ENCODE measurements around the gene OGA.

The OGA gene

GRCh38 chr10:101827919-101828600 lies 9.8 kb upstream of the OGA start:
- no peak for DNase-seq
- Histone ChIP-seq H3K9me3 (ENCODE audit: control insufficient read depth, low read length) (no peaks in the 10 kb centered on the region), H3K4me3 (ENCODE audit: insufficient read depth, low read depth, low read length, poor library complexity, severe bottlenecking) (no peak overlapping the region), H3K27ac (ENCODE audit: insufficient read depth, low read length, poor library complexity, severe bottlenecking) (no peak overlapping the region), H3K4me1 (ENCODE audit: control insufficient read depth, insufficient read depth, low read length, poor library complexity, severe bottlenecking) (peaks cover 28% of the 10 kb centered on the region), H3K36me3 (ENCODE audit: control insufficient read depth, insufficient read depth, low read length) (no peaks in the 10 kb centered on the region), H3K27me3 (replicated peaks; ENCODE audit: control insufficient read depth, insufficient read depth, low read length, poor library complexity, severe bottlenecking) (no peaks in the 10 kb centered on the region)

DNA sequence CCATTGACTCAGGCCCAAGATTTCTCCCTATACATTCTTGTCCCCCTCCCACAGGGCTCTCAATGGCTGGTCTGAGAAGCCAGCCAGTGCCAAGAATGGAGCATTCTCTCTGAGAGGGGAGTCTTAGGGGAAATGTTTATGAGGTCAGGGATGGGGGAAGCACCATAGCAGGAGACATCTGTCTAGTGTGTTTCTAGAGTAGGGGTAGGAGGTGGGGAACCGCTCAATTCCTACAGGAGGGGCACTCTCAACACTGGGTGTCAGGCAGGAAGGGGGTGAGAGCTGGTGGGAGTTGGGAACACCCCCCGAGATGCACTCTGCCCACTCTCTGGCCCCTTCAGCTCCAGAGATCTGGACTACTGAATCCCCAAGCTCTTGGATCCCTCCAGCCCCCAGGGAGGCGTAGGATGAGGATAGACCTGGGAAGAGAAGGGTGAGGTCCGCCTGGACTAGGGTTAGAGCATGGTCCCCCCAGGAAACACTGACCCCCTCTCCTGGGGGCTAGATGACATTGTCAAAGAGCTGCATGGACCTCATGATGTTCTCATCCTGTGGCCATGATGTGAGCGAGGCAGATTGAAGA lies 8.7 kb upstream of the OGA start:
- Histone ChIP-seq H3K27ac (ENCODE audit: insufficient read depth, low read length, poor library complexity, severe bottlenecking) (no peak overlapping the region), H3K36me3 (ENCODE audit: control insufficient read depth, insufficient read depth, low read length) (no peaks in the 10 kb centered on the region), H3K9me3 (ENCODE audit: control insufficient read depth, low read length) (no peaks in the 10 kb centered on the region), H3K27me3 (replicated peaks; ENCODE audit: control insufficient read depth, insufficient read depth, low read length, poor library complexity, severe bottlenecking) (no peaks in the 10 kb centered on the region), H3K4me1 (ENCODE audit: control insufficient read depth, insufficient read depth, low read length, poor library complexity, severe bottlenecking) (peaks cover 22% of the 10 kb centered on the region), H3K4me3 (ENCODE audit: insufficient read depth, low read depth, low read length, poor library complexity, severe bottlenecking) (no peak overlapping the region)
- DNase-seq, result no peak

- Histone ChIP-seq H3K27me3 (replicated peaks; ENCODE audit: control insufficient read depth, insufficient read depth, low read length, poor library complexity, severe bottlenecking) (no peaks in the 10 kb centered on the region), H3K4me1 (ENCODE audit: control insufficient read depth, insufficient read depth, low read length, poor library complexity, severe bottlenecking) (peaks cover 8% of the 10 kb centered on the region), H3K27ac (ENCODE audit: insufficient read depth, low read length, poor library complexity, severe bottlenecking) (no peak overlapping the region), H3K36me3 (ENCODE audit: control insufficient read depth, insufficient read depth, low read length) (no peaks in the 10 kb centered on the region), H3K4me3 (ENCODE audit: insufficient read depth, low read depth, low read length, poor library complexity, severe bottlenecking) (no peak overlapping the region), H3K9me3 (ENCODE audit: control insufficient read depth, low read length) (no peaks in the 10 kb centered on the region)
- no peak for DNase-seq
Measured at GRCh38 chr10:101824736-101825135, 6.5 kb upstream of the OGA start.

DNA sequence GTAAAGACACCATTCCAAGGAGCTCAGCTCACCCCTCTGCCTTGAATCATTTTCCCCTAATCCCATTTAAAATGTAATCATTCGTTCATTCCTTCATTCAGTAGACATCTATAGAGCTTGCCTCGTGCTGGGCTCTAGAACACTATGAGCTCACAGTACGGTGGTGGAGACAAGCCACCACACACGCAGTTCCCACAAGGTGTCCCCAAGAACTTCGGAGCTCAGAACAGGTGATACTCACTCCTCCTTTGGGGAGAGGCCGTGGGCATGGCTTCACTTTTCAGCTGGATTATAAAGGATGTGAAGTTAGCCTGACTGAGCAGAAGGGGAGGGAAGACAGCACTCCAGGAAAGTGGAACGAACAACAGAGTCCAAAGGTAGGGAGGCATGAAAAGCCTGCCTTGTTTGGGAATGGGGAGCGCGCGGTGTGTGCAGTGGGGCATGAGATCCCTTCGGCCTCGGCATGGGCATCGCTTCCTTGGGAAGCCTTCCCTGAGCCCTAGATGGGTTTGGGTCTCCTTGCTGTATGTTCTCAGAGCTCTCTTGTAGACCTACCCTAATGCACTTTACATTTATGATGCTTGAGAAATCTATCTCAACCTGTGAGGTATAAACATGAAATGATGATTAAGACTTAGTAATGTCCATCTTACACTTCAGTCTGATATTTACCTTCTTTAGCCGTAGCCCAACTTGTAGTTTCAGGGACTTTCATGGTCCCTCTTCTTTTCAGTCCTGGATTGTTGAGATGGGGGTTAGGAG lies 809 bp upstream of the OGA start:
- Histone ChIP-seq H3K4me3 (ENCODE audit: insufficient read depth, low read depth, low read length, poor library complexity, severe bottlenecking) (peak overlapping the region; percentile 34), H3K4me1 (ENCODE audit: control insufficient read depth, insufficient read depth, low read length, poor library complexity, severe bottlenecking) (peaks cover 27% of the 10 kb centered on the region), H3K36me3 (ENCODE audit: control insufficient read depth, insufficient read depth, low read length) (peaks cover 9% of the 10 kb centered on the region), H3K27ac (ENCODE audit: insufficient read depth, low read length, poor library complexity, severe bottlenecking) (peak overlapping the region; percentile 88), H3K27me3 (replicated peaks; ENCODE audit: control insufficient read depth, insufficient read depth, low read length, poor library complexity, severe bottlenecking) (no peaks in the 10 kb centered on the region), H3K9me3 (ENCODE audit: control insufficient read depth, low read length) (no peaks in the 10 kb centered on the region)
- peak in 2 of 3 donors; percentile 12 to 34 for DNase-seq

DNA sequence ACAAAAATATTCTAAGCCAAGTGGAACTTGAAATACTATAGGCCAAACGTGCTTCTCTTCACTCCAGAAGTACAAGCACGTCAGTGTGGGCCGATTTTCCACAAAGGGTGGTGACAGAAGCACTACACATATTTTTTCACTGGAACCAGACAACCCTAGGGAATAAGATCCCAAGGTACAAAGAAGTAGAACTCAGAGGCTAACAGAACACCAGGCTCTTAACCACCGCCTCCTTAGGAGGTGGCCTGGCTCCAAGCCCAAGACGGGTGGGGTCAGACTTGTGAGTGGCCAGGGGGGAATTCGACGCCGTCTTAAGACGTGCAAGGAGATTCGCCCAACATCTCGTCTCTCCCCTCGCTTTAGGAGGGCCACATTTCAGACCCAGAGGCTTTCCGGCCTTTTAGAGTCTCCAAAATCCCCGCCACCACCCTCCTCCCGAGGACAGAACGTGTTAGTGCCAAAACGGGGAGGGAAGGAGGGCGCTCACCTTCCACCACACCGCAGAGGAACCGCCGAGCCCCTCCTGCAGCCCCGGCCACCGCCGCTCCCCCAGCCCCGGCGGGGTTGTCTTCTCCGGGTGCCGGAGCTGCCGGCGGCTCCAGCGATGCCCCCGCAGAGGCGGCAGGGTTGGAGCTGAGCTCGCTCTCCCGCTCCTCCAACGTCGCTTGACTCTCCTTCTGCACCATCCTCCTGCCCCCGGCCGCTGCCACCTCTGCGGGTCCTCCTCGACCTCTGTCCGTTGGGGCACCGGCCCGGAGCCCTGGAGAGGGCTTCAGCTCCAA lies 716 bp downstream of the OGA start:
- peak; percentile 11 to 29 (median 20) for DNase-seq
- H3K9me3 ChIP-seq (ENCODE audit: control insufficient read depth, low read length), result no peaks in the 10 kb centered on the region
- H3K4me3 ChIP-seq (ENCODE audit: insufficient read depth, low read depth, low read length, poor library complexity, severe bottlenecking), result peak overlapping the region; percentile 98
- H3K36me3 ChIP-seq (ENCODE audit: control insufficient read depth, insufficient read depth, low read length), result peaks cover 19% of the 10 kb centered on the region
- H3K4me1 ChIP-seq (ENCODE audit: control insufficient read depth, insufficient read depth, low read length, poor library complexity, severe bottlenecking), result peaks cover 30% of the 10 kb centered on the region
- no peaks in the 10 kb centered on the region for H3K27me3 ChIP-seq (replicated peaks; ENCODE audit: control insufficient read depth, insufficient read depth, low read length, poor library complexity, severe bottlenecking)
- peak overlapping the region; percentile 88 for H3K27ac ChIP-seq (ENCODE audit: insufficient read depth, low read length, poor library complexity, severe bottlenecking)

DNA sequence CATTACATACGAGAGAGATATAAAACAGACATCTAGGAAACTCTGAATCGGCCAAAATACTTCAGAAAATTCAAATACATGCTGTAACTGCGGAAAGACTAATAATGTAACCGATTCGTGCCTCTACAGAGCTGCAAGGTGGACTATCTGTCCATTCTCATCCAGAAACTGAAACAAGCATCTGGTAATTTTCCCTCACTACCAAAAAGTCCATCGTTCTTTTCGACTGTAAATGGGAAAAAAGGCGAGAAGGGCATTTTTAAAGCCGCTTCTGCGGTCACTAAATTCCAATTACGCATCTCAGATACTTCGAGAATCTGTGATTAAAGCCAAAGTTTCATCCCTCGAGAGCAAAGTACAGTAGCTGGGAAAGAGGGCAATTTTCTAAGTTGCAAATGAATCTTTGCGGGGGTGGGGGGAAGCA lies 1.3 kb downstream of the OGA start:
- peak overlapping the region; percentile 88 for H3K27ac ChIP-seq (ENCODE audit: insufficient read depth, low read length, poor library complexity, severe bottlenecking)
- H3K36me3 ChIP-seq (ENCODE audit: control insufficient read depth, insufficient read depth, low read length), result peaks cover 25% of the 10 kb centered on the region
- no peaks in the 10 kb centered on the region for H3K9me3 ChIP-seq (ENCODE audit: control insufficient read depth, low read length)
- no peaks in the 10 kb centered on the region for H3K27me3 ChIP-seq (replicated peaks; ENCODE audit: control insufficient read depth, insufficient read depth, low read length, poor library complexity, severe bottlenecking)
- H3K4me3 ChIP-seq (ENCODE audit: insufficient read depth, low read depth, low read length, poor library complexity, severe bottlenecking), result peak overlapping the region; percentile 98
- peaks cover 30% of the 10 kb centered on the region for H3K4me1 ChIP-seq (ENCODE audit: control insufficient read depth, insufficient read depth, low read length, poor library complexity, severe bottlenecking)
- no peak for DNase-seq

GRCh38 chr10:101816376-101816775 lies 1.9 kb downstream of the OGA start:
- no peaks in the 10 kb centered on the region for H3K9me3 ChIP-seq (ENCODE audit: control insufficient read depth, low read length)

DNA sequence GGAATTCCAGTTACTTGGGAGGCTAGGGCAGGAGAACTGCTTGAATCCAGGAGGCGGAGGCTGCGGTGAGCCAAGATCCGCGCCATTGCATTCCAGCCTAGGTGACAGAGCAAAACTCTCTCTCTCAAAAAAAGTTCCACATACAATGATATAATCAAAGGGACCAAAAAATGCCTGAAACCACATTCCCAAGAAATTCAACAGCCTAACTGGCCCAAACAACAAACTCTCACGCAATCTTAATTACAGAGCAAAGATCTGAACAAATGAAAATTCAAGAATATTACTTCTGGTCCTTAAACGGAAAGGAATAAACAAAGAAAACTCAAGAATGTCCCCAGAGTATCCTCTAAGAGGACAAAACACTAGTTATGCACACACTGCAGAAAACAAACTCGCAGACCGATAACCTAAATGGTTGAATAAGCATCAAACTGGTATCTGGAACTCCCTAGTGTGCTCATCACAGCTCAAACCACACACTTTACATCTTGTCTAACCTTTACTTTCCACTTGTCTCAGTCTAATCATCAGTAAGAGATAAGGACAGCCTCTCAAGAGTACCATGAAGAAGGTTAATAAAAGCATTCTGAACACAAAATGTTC lies 3.7 kb downstream of the OGA start:
- no peak for DNase-seq
- peak overlapping the region; percentile 98 for H3K4me3 ChIP-seq (ENCODE audit: insufficient read depth, low read depth, low read length, poor library complexity, severe bottlenecking)
- H3K9me3 ChIP-seq (ENCODE audit: control insufficient read depth, low read length), result no peaks in the 10 kb centered on the region
- peak overlapping the region; percentile 11 for H3K27ac ChIP-seq (ENCODE audit: insufficient read depth, low read length, poor library complexity, severe bottlenecking)
- no peaks in the 10 kb centered on the region for H3K27me3 ChIP-seq (replicated peaks; ENCODE audit: control insufficient read depth, insufficient read depth, low read length, poor library complexity, severe bottlenecking)
- peaks cover 47% of the 10 kb centered on the region for H3K36me3 ChIP-seq (ENCODE audit: control insufficient read depth, insufficient read depth, low read length)
- H3K4me1 ChIP-seq (ENCODE audit: control insufficient read depth, insufficient read depth, low read length, poor library complexity, severe bottlenecking), result peaks cover 25% of the 10 kb centered on the region

More at GRCh38 chr10:101816376-101816775, 1.9 kb downstream of the OGA start:
- H3K4me3 ChIP-seq (ENCODE audit: insufficient read depth, low read depth, low read length, poor library complexity, severe bottlenecking), result peak overlapping the region; percentile 98
- peak overlapping the region; percentile 88 for H3K27ac ChIP-seq (ENCODE audit: insufficient read depth, low read length, poor library complexity, severe bottlenecking)
- peaks cover 30% of the 10 kb centered on the region for H3K4me1 ChIP-seq (ENCODE audit: control insufficient read depth, insufficient read depth, low read length, poor library complexity, severe bottlenecking)
- H3K36me3 ChIP-seq (ENCODE audit: control insufficient read depth, insufficient read depth, low read length), result peaks cover 31% of the 10 kb centered on the region
- H3K27me3 ChIP-seq (replicated peaks; ENCODE audit: control insufficient read depth, insufficient read depth, low read length, poor library complexity, severe bottlenecking), result no peaks in the 10 kb centered on the region
- DNase-seq, result no peak

DNA sequence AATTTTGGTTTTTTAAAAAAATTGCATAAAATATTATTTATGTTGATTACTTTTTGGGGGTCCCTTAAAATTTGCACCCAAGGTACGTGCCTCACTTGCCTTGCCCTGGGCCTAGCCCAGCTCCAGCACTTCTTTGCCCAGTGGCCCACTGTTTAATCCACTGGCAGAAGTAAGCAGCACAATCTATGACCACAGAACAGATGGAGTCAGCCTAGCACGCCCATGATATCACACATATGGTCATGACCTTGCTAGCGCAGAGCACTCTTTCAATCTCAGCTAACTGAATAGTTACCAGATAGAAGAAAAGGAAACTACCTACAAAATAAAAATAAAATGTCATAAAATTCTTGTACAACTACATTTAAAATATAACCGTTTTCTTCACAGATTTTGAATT lies 5.6 kb downstream of the OGA start:
- H3K27ac ChIP-seq (ENCODE audit: insufficient read depth, low read length, poor library complexity, severe bottlenecking), result no peak overlapping the region
- peaks cover 62% of the 10 kb centered on the region for H3K36me3 ChIP-seq (ENCODE audit: control insufficient read depth, insufficient read depth, low read length)

More for the DNA sequence above, 5.6 kb downstream of the OGA start:
- no peaks in the 10 kb centered on the region for H3K27me3 ChIP-seq (replicated peaks; ENCODE audit: control insufficient read depth, insufficient read depth, low read length, poor library complexity, severe bottlenecking)
- no peak overlapping the region for H3K4me3 ChIP-seq (ENCODE audit: insufficient read depth, low read depth, low read length, poor library complexity, severe bottlenecking)
- peaks cover 18% of the 10 kb centered on the region for H3K4me1 ChIP-seq (ENCODE audit: control insufficient read depth, insufficient read depth, low read length, poor library complexity, severe bottlenecking)
- H3K9me3 ChIP-seq (ENCODE audit: control insufficient read depth, low read length), result no peaks in the 10 kb centered on the region
- DNase-seq, result no peak
